Esophagus muscularis mucosa (tissue), 4 donors: Measurements from ENCODE around the gene CAMTA1.

ENCODE experiments used
- CTCF ChIP-seq, 3 experiments: fragments of 200-600 bp in 2 of 3; fragments of 450-650 bp in 1 of 3; sonication (generic) in 2 of 3; IDR thresholded peaks; one replicate each; pipeline ENCODE4 v1.5.1; 2017 to 2019; ENCODE audit warnings: antibody characterized with exemption in 3 of 3, mild to moderate bottlenecking in 2 of 3, moderate library complexity in 1 of 3
- EP300 ChIP-seq: sonication (generic); formaldehyde crosslinking; IDR thresholded peaks from one replicate; pipeline ENCODE4 v1.6.1; 2017; ENCODE audit warnings: antibody characterized with exemption
- POLR2A ChIP-seq: fragments of 450-650 bp; IDR thresholded peaks from one replicate; pipeline ENCODE4 v1.6.1; 2017; ENCODE audit warnings: antibody characterized with exemption, moderate library complexity, mild to moderate bottlenecking, low read depth
- POLR2AphosphoS5 ChIP-seq, 2 donors: sonication (generic); formaldehyde crosslinking; IDR thresholded peaks; one replicate each; pipeline ENCODE4 v1.6.1; 2017; ENCODE audit warnings: antibody characterized with exemption in 2 of 2

GRCh38 chr1:7475691-7476090, 690.4 kb downstream of the CAMTA1 start:
- TF ChIP-seq EP300 (no peak), CTCF (IDR thresholded peaks at IDR 0.05) (no peak), POLR2AphosphoS5 (IDR thresholded peaks at IDR 0.05) (no peak), POLR2A (no peak)
